PC-9 (cell line): ENCODE measurements around the gene STAT5B. TPM values are rescaled to one million over a fixed set of nuclear protein-coding genes. Genes with fewer than 3 reads are reported as not detected.

ENCODE experiments used
- BruUV-seq: library from RNA; stranded (reverse); fragments of 400-500 nt; replicated peaks from 2 replicates; lab custom pipeline; 2021; lab: Mats Ljungman, UMichigan
- CTCF ChIA-PET: fragments of 300-600 bp; sonication (Branson Sonifier 250); formaldehyde crosslinking; loops from one replicate; lab custom pipeline; 2022; ENCODE audit warnings: antibody characterized with exemption; lab: Charles Lee
- POLR2A ChIA-PET: fragments of 300-600 bp; sonication (Branson Sonifier 250); formaldehyde crosslinking; loops from one replicate; lab custom pipeline; 2022; ENCODE audit warnings: antibody characterized with exemption; ENCODE audit not compliant: unreplicated experiment; lab: Charles Lee
- DNase-seq, 2 experiments: peaks; one replicate each; pipeline versions ENCODE4 v3.0.0 to v3.0.0-alpha.2; 2015 to 2022; ENCODE audit warnings: mixed read lengths in 1 of 2
- H2AFZ ChIP-seq: fragments of 200-600 bp; sonication (generic); 2 replicates; pipeline ENCODE4 v1.8.1; 2017; ENCODE audit warnings: antibody characterized with exemption
- H3F3A ChIP-seq: fragments of 200-600 bp; sonication (generic); 2 replicates; pipeline ENCODE4 v1.8.1; 2017; ENCODE audit warnings: antibody characterized with exemption, mild to moderate bottlenecking, low read depth; ENCODE audit not compliant: insufficient read depth
- H3K27ac ChIP-seq: fragments of 200-600 bp; sonication (generic); 2 replicates; pipeline ENCODE4 v1.6.1; 2016; ENCODE audit warnings: mixed run types
- H3K27me3 ChIP-seq: fragments of 200-600 bp; sonication (generic); 2 replicates; pipeline ENCODE4 v1.6.1; 2016; ENCODE audit warnings: low read depth, mixed run types; ENCODE audit not compliant: insufficient read depth
- H3K36me3 ChIP-seq: fragments of 200-600 bp; sonication (generic); 2 replicates; pipeline ENCODE4 v1.6.1; 2016; ENCODE audit warnings: low read depth, mixed run types
- H3K4me1 ChIP-seq: fragments of 200-600 bp; sonication (generic); replicated peaks from 2 replicates; pipeline ENCODE4 v1.6.1; 2016; ENCODE audit warnings: mixed run types; ENCODE audit not compliant: insufficient read depth
- H3K4me2 ChIP-seq: fragments of 200-600 bp; sonication (generic); 2 replicates; pipeline ENCODE4 v1.6.1; 2017; ENCODE audit warnings: mixed run types
- H3K4me3 ChIP-seq: fragments of 200-600 bp; sonication (generic); 2 replicates; pipeline ENCODE4 v1.6.1; 2016; ENCODE audit warnings: mixed run types
- H3K79me2 ChIP-seq: fragments of 200-600 bp; sonication (generic); 2 replicates; pipeline ENCODE4 v1.6.1; 2017; ENCODE audit warnings: low read depth, mixed run types
- H3K9me2 ChIP-seq: fragments of 200-600 bp; sonication (generic); 2 replicates; pipeline ENCODE4 v1.8.1; 2017; ENCODE audit warnings: mild to moderate bottlenecking; ENCODE audit not compliant: insufficient read depth
- H3K9me3 ChIP-seq: fragments of 200-600 bp; sonication (generic); 2 replicates; pipeline ENCODE4 v1.8.1; 2016; ENCODE audit warnings: low read depth; ENCODE audit not compliant: insufficient read depth
- H4K20me1 ChIP-seq: fragments of 200-600 bp; sonication (generic); 2 replicates; pipeline ENCODE4 v1.8.1; 2017; ENCODE audit not compliant: insufficient read depth
- EZH2 ChIP-seq: fragments of 200-600 bp; sonication (generic); IDR thresholded peaks from 2 replicates; pipeline ENCODE4 v1.8.0; 2017; ENCODE audit warnings: antibody characterized with exemption, low read depth
- intact Hi-C: fragments of 100-400 bp; cut with micrococcal nuclease; formaldehyde crosslinking; loops from one replicate; pipeline ENCODE4 v1.10.0; 2022; ENCODE audit not compliant: unreplicated experiment
- total RNA-seq: library from RNA; stranded (reverse); gene quantifications from 2 replicates; pipeline ENCODE4 v1.2.3, GENCODE V29; 2021
- TF ChIP-seq, protein P1 (sequence below): fragments of 200-600 bp; sonication (generic); conservative IDR thresholded peaks from 2 replicates; pipeline ENCODE4 v1.6.1; 2017; ENCODE audit warnings: mixed run types, antibody characterized with exemption, mild to moderate bottlenecking, moderate library complexity

The STAT5B gene
- total RNA-seq, 1 experiment from 2014 or later = 19.5 TPM

DNA sequence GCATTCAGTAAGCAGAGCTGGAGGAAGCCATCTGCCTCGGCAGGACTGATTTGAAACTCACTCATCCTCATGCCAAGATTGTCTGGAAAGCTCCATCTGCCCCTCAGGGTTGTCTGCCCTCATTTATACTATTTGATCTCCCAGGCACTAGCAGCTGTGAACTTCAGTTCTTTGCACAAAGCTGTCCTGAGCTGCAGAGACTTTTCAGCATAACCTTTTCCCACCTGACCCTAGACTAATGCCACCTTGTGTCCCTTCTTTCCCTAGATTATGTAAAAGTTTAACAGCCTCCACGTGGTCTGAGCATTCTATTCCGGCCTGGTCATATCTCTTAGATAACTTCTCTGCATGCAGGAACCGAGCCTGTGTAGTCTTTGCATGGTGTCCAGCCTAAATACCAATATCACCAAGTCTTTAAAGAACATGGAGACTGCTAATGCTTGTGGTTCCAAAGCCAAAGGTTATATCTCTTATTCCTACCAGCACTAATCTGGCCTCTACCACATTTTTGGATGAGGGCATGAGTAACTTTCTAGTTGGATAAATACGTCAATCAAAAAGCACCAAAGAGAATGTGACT is 41.2 kb upstream of the STAT5B start:
- Histone ChIP-seq H3F3A (peaks cover 8% of the 10 kb centered on the region; the same call in 1 of the 2 replicates), H3K36me3 (no peaks in the 10 kb centered on the region), H2AFZ (no peak overlapping the region), H3K27me3 (no peaks in the 10 kb centered on the region), H3K9me3 (no peaks in the 10 kb centered on the region), H3K4me1 (no peaks in the 10 kb centered on the region), H3K27ac (no peak overlapping the region), H3K4me2 (no peak overlapping the region), H3K9me2 (no peaks in the 10 kb centered on the region), H3K4me3 (no peak overlapping the region), H4K20me1 (no peaks in the 10 kb centered on the region), H3K79me2 (no peaks in the 10 kb centered on the region)
- intact Hi-C loops = no loop called here
- TF ChIP-seq, protein P1, sequence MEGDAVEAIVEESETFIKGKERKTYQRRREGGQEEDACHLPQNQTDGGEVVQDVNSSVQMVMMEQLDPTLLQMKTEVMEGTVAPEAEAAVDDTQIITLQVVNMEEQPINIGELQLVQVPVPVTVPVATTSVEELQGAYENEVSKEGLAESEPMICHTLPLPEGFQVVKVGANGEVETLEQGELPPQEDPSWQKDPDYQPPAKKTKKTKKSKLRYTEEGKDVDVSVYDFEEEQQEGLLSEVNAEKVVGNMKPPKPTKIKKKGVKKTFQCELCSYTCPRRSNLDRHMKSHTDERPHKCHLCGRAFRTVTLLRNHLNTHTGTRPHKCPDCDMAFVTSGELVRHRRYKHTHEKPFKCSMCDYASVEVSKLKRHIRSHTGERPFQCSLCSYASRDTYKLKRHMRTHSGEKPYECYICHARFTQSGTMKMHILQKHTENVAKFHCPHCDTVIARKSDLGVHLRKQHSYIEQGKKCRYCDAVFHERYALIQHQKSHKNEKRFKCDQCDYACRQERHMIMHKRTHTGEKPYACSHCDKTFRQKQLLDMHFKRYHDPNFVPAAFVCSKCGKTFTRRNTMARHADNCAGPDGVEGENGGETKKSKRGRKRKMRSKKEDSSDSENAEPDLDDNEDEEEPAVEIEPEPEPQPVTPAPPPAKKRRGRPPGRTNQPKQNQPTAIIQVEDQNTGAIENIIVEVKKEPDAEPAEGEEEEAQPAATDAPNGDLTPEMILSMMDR = no peak
- no peak for TF ChIP-seq EZH2
- POLR2A ChIA-PET = interaction anchor here (0.6 kb wide), 1 partner anchor 102 kb away, joined by 6 read pairs; no protein-coding TSS in a partner anchor
- BruUV-seq = no TSS peak
- no peak for DNase-seq
- CTCF ChIA-PET = interaction anchor here (0.7 kb wide), 1 partner anchor 198 kb away, joined by 4 read pairs; no protein-coding TSS in a partner anchor

DNA sequence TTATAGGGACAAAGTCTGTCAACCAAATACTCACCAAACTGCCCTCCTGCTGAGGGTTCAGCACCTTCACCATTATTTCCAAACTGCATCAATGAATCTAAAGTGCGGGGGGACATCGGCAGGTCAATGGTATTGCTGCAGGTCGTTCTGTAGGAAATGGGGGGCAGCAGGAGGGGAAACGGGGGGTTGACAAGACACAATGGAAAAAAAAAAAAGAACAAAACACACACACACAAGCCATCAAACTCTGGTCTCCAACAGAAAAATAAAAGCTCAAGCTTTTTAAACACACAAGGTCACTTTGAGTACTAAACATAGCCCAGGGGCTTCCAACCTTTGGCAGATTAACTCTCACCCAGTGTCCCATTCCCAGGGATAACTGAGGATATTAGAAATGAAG is 40.6 kb upstream of the STAT5B start:
- Histone ChIP-seq H4K20me1 (no peaks in the 10 kb centered on the region), H3K9me3 (no peaks in the 10 kb centered on the region), H2AFZ (no peak overlapping the region), H3K79me2 (no peaks in the 10 kb centered on the region), H3K27me3 (no peaks in the 10 kb centered on the region), H3K4me1 (no peaks in the 10 kb centered on the region), H3K9me2 (no peaks in the 10 kb centered on the region), H3F3A (peaks cover 8% of the 10 kb centered on the region; the same call in 1 of the 2 replicates), H3K27ac (no peak overlapping the region), H3K4me2 (no peak overlapping the region), H3K4me3 (no peak overlapping the region), H3K36me3 (no peaks in the 10 kb centered on the region)
- ChIA-PET CTCF (no interaction called here), POLR2A (interaction anchor here (0.6 kb wide), 1 partner anchor 103 kb away, joined by 6 read pairs; no protein-coding TSS in a partner anchor)
- TF ChIP-seq, protein P1 = no peak
- TF ChIP-seq EZH2 = no peak
- no peak for DNase-seq
- intact Hi-C loops = no loop called here
- BruUV-seq = no TSS peak

DNA sequence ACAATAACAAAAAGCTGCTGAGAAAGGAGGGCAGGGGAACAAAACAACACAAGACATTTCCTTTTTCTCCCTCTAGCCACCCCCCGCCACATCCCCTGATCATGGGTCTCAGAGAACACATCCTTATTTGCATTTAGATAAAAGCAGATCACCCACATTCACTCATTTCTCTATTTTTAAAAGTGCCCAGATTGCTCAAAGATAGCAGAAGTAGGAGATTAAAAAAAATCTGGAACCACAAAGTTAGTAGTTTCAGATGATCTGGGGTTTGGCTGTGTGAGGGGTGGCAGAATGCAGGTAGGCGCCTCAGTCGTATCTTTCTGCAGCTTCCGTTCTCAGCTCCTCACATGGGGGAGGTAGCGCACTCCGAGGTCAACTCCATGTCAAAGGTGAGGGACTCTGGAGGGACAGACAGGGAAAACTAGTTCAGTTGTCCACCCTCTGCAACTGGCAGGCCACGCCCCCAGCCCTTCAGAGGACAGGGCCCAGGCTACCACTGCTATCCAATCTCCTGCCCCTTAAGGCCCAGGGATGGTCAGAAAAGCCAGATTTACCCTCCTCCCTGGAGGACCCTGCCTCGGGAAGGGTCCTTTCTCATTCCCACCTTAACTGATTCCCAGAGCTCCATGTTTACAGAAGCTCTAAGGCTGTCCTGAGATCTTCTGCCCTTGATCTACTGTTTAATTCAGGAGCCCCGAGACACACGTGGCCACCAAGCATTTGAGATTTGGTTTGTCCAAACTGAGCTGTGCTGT is 39.4 kb upstream of the STAT5B start:
- Histone ChIP-seq H3K4me2 (no peak overlapping the region), H3K4me3 (no peak overlapping the region), H3K79me2 (no peaks in the 10 kb centered on the region), H3F3A (peaks cover 8% of the 10 kb centered on the region; the same call in 1 of the 2 replicates), H3K9me2 (no peaks in the 10 kb centered on the region), H3K4me1 (no peaks in the 10 kb centered on the region), H3K36me3 (no peaks in the 10 kb centered on the region), H3K9me3 (no peaks in the 10 kb centered on the region), H3K27ac (no peak overlapping the region), H4K20me1 (no peaks in the 10 kb centered on the region), H2AFZ (no peak overlapping the region), H3K27me3 (no peaks in the 10 kb centered on the region)
- no peak for DNase-seq
- no TSS peak for BruUV-seq
- ChIA-PET CTCF (no interaction called here), POLR2A (no interaction called here)
- no peak for TF ChIP-seq EZH2
- TF ChIP-seq, protein P1 = no peak
- intact Hi-C loops = no loop called here
